CMK (cell line): ENCODE data around the gene NANOS1.
"Not testable (repeated sequence)": the region's sequence is repeated elsewhere in the genome, so short reads cannot be mapped to it uniquely, and the experiment has no call there.

Experiments
- DNase-seq: peaks from one replicate; pipeline ENCODE4 v3.0.0-alpha.2; 2010; ENCODE audit warnings: low read depth

Gene NANOS1

GRCh38 chr10:119007211-119007574 lies 22.3 kb upstream of the NANOS1 start:
- DNase-seq: no peak

- DNase-seq: no peak
These were observed 8.9 kb upstream of the NANOS1 start for GRCh38 chr10:119020627-119020946.

GRCh38 chr10:119022846-119023552 lies 6.5 kb upstream of the NANOS1 start:
- no peak for DNase-seq

- DNase-seq: no peak
These were observed 6.0 kb upstream of the NANOS1 start for GRCh38 chr10:119023553-119023868.

GRCh38 chr10:119024882-119025281 lies 4.6 kb upstream of the NANOS1 start:
- no peak for DNase-seq

- no peak for DNase-seq
These were observed 4.2 kb upstream of the NANOS1 start for GRCh38 chr10:119025336-119025735.

GRCh38 chr10:119025776-119026175 lies 3.7 kb upstream of the NANOS1 start:
- DNase-seq: no peak

- no peak for DNase-seq
These were observed 3.0 kb upstream of the NANOS1 start for GRCh38 chr10:119026301-119027110.

GRCh38 chr10:119028445-119028899 lies 1.0 kb upstream of the NANOS1 start:
- DNase-seq: not testable (repeated sequence)

GRCh38 chr10:119028900-119029612 lies 458 bp upstream of the NANOS1 start:
- peak; percentile 31 for DNase-seq

GRCh38 chr10:119030421-119031250 lies 1.1 kb downstream of the NANOS1 start:
- peak; percentile 9 for DNase-seq

- no peak for DNase-seq
These were observed 2.1 kb downstream of the NANOS1 start for GRCh38 chr10:119031496-119032059.

GRCh38 chr10:119039161-119039560 lies 9.6 kb downstream of the NANOS1 start:
- DNase-seq: no peak

- no peak for DNase-seq
These were observed 11.8 kb downstream of the NANOS1 start for GRCh38 chr10:119041326-119041725.

GRCh38 chr10:119042169-119042568 lies 12.7 kb downstream of the NANOS1 start:
- no peak for DNase-seq

GRCh38 chr10:119045561-119045960 lies 16.0 kb downstream of the NANOS1 start:
- no peak for DNase-seq

GRCh38 chr10:119049361-119049760 lies 19.8 kb downstream of the NANOS1 start:
- no peak for DNase-seq

- DNase-seq: no peak
These were observed 20.3 kb downstream of the NANOS1 start for GRCh38 chr10:119049777-119050176.

GRCh38 chr10:119051775-119052174 lies 22.3 kb downstream of the NANOS1 start:
- no peak for DNase-seq

- no peak for DNase-seq
These were observed 26.0 kb downstream of the NANOS1 start for GRCh38 chr10:119055472-119055871.

- no peak for DNase-seq
These were observed 28.5 kb downstream of the NANOS1 start for GRCh38 chr10:119058010-119058409.

GRCh38 chr10:119059557-119059956 lies 30.0 kb downstream of the NANOS1 start:
- DNase-seq: no peak
